GM21423 (cell line): ENCODE data around the gene TPO.

Experiments used
- ATAC-seq: cut with Tn5 transposase; IDR thresholded peaks from one replicate; pipeline ENCODE4 v1.9.1; 2021; ENCODE audit warnings: mild to moderate bottlenecking, moderate library complexity; ENCODE audit not compliant: unreplicated experiment

Gene TPO

DNA sequence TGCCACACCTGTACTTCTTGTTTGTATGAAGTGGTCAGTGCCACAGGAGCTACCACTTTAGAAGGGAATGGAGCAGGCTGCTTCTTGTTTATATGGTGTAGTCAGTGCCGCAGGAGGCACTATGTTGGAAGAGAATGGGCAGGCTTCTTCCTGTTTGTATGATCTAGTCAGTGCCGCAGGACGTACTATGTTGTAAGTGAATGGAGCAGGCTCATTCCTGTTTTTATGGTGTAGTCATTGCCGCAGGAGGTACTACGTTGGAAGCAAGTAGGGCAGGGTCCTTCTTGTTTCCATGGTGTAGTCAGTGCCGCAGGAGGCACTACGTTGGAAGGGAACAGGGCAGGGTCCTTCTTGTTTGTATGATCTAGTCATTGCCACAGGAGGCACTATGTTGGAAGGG lies 27.3 kb downstream of the TPO start:
- ATAC-seq: no peak

GRCh38 chr2:1446301-1446700 lies 33.0 kb downstream of the TPO start:
- ATAC-seq: no peak

GRCh38 chr2:1448009-1448408 lies 34.7 kb downstream of the TPO start:
- no peak for ATAC-seq

DNA sequence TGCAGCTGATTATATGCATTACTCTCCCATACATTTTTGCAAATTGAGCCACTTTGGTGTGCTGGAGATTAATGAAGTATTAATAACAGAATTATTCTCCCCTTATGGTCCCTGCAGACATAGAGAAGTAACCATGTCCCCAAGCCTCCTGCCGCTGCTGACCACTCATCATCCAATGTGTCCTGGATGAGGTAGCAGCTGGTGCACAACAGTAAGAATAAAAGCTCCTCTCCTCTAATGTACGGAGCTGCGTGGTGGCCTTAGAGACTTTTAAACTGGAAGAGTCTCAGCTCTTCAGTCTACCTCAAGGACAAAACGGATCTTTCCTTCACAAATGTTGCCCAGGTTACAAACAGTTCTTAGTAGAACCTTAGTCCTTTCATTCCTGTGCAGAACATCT lies 37.7 kb downstream of the TPO start:
- ATAC-seq: no peak

DNA sequence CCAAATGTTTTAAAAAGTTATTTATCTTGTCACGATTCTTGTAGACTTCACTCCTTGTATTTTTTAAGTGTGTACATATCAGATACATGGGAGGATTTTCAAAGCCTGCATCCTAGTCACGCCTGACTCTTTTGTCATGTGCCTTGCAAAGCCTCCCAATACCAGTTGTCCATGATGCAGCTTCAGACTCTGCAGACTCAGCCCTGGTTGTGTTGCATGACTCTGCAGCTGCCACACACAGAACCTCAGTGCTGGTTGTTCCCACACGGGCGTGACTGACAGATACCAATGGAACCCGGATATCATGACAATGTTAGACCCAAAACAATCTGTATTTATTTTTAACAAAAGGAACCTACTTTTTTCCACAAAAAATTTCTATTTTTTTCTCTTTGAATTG lies 38.2 kb downstream of the TPO start:
- no peak for ATAC-seq

DNA sequence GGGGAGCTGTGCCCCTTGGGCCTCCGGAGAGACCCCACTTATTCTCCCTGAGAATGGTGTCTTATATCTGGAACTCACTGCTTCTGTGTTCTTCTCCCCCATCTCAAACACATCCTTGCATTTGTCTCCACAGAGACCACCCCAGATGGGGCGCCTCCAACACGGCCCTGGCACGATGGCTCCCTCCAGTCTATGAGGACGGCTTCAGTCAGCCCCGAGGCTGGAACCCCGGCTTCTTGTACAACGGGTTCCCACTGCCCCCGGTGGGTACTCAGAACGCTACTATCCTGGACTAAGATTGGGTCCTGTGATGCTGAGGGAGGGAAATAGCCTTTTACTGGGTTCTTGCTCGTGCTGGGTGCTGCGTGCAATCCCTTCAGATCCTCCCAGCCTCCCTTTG lies 40.3 kb downstream of the TPO start:
- ATAC-seq: no peak

GRCh38 chr2:1454346-1454745 lies 41.1 kb downstream of the TPO start:
- no peak for ATAC-seq

DNA sequence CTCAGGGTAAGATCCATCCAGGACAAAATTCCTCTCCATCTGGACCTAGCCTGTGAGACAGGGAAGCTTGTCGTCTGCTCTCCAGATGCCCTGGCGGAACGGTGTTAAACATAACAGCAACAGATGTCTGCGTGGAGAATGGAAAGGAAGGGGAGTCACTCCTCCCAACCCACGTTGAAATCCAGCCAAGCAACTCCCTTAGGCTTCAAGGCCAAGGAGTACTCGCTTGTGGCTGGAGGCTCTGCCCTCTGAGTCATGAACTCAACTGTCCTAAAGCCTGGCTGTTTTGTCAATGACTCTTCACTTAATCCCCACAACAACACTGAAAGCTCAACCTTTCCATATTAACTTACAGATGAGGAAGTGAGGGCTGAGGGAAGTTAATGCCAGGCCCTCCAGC lies 42.2 kb downstream of the TPO start:
- no peak for ATAC-seq

GRCh38 chr2:1458432-1458831 lies 45.2 kb downstream of the TPO start:
- ATAC-seq: no peak

GRCh38 chr2:1459727-1460126 lies 46.5 kb downstream of the TPO start:
- ATAC-seq: no peak

GRCh38 chr2:1460851-1461418 lies 47.7 kb downstream of the TPO start:
- no peak for ATAC-seq

DNA sequence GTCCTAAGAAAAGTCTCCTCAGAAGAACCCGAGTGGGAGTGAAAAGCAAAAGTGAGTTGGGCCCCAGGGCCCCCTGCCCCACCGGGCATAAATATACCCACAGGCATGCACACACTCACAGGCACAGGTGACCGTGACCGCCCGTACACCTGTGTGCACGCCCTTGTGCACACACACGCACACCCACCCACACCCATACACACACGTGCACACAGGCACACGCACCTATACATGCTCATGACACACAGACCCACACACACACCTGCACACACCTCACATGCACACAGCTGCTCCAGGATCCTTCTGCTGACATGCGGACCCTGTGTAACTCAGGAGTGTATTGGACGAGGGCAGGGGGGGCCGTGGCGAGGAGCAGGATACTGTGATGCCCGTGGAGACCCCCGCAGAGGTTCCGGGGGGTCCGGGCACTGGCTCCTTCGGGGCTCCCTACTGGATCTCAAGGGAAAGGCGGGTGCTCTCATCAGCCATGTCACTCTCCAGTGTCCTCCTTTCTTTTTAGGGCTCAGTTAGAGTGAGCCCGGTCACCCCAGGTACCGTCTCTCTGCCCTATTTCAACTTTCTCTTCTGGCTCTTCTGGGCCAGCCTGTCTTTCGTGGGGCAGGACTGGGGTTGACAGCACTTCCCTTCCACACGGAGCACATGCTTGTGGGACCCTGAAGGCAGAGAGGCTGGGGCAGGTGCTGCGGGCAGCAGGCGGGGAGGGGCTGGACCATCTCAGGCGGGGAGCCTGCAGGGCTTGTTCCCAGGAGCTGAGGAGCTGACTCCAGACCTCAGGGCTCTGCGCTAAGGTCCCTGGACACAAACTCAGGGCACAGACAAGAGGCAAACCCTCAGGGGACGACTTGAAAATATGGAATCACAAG lies 48.5 kb downstream of the TPO start:
- no peak for ATAC-seq

DNA sequence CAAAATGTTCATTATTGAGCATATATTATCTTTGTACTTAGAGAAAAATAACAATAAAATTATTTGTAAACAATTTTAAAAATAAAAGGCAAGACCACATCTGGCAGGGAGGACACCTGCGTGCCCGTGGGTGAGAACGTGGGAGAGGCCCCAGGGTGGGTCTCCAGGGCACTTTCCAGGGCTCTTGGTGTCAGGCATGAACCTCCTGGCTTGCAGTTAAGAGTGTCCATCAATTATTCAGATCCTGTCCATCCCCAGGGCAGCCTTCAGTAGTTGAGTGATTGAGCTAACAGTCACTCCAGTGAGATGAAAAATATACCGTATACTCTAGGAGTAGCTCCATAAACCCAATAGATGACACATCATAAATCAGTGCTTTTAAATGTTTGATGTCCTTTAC lies 49.7 kb downstream of the TPO start:
- no peak for ATAC-seq

GRCh38 chr2:1472350-1472749 lies 59.1 kb downstream of the TPO start:
- no peak for ATAC-seq

GRCh38 chr2:1476617-1477195 lies 63.4 kb downstream of the TPO start:
- ATAC-seq: no peak

GRCh38 chr2:1477196-1478040 lies 64.2 kb downstream of the TPO start:
- ATAC-seq: no peak

DNA sequence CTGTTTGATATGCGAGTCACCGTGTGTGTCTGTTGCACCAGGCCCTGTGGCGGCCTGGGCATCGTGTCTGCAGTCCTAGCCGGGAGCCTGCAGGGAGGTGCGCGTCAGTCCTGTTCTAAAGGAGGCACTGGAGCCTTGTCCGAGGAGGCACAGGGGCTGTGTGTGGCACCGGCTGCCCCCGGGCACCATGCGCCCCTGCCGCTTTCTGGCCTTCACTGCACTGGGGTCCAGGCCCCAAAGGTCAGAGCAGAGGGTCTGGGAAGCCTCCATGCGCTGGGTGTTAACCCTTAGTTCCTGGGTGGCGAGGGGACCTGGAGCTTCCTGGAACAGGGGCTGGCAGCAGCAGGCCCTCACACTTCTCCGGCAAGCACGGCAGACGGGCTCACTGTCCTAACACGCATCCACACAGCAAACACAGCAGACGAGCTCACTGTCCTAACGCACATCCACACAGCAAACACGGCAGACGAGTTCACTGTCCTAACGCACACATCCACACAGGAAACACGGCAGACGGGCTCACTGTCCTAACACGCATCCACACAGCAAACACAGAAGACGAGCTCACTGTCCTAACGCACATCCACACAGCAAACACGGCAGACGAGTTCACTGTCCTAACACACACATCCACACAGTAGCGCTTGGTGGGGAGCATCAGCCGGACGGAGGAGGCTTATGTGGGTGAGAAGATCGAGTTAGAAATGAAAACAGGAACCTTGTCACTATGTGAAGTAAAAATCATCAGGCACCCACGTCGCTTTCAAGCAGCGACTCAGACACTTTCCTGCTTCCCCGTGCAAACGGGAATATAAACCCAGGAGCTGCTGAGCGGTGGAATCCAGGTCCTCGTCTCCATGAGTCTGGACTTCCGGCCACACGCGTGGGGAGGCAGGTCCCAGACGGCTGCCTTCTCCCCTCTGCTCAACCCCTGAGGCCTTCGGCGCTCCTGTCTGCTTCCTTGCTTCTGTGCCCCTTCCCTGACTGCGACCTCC lies 65.3 kb downstream of the TPO start:
- ATAC-seq: no peak

- no peak for ATAC-seq
Observed at GRCh38 chr2:1479346-1479745, 66.1 kb downstream of the TPO start.

- ATAC-seq: no peak
Observed at GRCh38 chr2:1480671-1481076, 67.4 kb downstream of the TPO start.
